Measurements from ENCODE around the gene ARHGEF39.

The ARHGEF39 gene

DNA sequence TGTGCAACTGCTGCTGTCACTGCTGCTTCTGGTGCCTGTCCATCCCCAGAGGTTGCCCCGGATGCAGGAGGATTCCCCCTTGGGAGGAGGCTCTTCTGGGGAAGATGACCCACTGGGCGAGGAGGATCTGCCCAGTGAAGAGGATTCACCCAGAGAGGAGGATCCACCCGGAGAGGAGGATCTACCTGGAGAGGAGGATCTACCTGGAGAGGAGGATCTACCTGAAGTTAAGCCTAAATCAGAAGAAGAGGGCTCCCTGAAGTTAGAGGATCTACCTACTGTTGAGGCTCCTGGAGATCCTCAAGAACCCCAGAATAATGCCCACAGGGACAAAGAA is 9.0 kb upstream of the ARHGEF39 start:
- DNase-seq: no peak

GRCh38 chr9:35673132-35674024 is 8.4 kb upstream of the ARHGEF39 start, which contains the start of gene CA9:
Gene CA9, plus strand, starts transcription at chr9:35673928. Its CDS starts 32 bp downstream, at chr9:35673960.
- DNase-seq: no peak

- DNase-seq: no peak
These were observed 4.5 kb upstream of the ARHGEF39 start for GRCh38 chr9:35669331-35670145.

DNA sequence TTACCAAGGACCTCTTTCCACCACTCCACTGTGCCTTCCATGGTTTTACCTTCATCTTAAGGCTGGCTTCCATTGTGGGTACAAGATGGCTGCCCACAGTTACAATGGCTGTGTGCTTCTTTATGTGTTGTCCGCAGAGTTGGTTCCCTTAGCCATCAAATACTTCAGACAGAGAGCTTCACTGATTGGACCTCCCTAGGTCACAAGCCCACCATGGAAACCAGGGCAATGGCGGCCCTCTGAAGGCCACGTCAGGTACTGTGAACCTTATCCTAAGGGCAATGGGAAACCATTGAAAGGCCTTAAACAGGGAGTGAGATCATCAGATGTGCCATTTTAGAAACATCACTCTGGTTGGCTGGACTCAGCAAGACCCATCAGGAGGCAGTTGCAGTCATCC is 2.9 kb upstream of the ARHGEF39 start:
- DNase-seq: no peak

GRCh38 chr9:35666549-35666948 is 1.6 kb upstream of the ARHGEF39 start:
- DNase-seq: no peak

DNA sequence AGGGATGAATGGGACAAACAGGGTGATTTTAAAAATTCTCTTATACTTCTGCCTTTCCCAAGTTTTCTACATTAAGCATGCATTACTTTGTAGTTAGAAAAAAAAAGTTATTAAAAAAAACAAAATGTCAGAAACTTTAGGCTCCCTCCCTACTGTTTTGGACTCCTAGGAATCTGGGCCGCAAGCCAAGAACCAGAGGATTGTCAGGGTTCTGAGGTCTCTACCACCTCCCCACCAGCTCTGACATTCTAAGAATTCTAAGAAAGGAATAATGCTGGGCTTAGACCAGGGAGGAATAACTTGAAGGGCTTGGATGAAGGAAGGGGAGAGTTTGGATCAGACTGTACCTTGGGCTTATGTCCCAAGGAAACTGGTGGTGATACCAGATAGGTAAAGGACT is 1.1 kb upstream of the ARHGEF39 start:
- no peak for DNase-seq

DNA sequence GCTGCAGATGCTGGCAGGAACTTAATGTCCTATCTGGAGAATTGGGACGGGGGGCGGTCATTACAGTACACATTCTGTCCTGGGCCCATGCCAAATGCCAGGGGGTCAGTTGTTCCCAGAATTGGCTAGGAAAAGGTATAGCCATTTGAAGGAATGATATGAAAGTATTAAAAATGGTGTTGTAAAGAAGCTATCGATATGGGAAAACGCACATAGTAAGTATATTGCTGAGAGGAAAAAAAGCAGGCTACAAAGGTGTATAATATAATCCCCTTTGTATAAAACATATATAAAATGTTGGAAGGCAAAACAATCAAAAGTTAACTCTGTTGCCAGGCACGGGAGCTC is 450 bp upstream of the ARHGEF39 start:
- DNase-seq: no peak

- DNase-seq: no peak
These were observed 2.6 kb downstream of the ARHGEF39 start for GRCh38 chr9:35662437-35662836.

DNA sequence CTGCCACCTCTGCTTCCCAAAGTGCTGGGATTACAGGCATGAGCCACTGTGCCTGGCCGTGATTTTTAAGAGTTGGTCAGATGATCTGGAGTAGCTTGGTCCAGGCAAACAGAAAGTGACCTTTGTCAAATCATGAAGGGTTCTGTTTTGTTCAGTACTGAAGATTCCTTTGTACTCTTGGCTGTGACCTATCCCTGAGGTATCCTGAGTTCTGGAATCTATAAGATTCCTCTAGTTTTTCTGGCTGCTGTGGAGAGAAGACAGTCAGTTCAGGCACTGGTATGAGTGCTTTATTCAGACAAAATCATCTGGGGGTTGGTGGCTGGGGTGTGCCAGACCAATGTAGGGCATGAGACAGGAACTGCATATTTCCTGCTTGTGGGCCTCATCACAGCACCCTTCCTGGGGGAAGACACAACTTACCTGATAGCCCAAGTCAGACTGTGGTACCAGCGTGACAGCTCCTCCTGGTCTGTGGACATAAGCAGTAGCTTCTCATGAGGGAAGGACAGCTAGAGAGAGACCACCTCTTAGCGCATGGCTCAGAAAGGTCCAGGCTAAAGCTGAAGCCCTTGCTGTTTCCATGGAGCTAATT is 3.1 kb downstream of the ARHGEF39 start:
- no peak for DNase-seq

- DNase-seq: no peak
These were observed 4.0 kb downstream of the ARHGEF39 start for GRCh38 chr9:35660966-35661415.

DNA sequence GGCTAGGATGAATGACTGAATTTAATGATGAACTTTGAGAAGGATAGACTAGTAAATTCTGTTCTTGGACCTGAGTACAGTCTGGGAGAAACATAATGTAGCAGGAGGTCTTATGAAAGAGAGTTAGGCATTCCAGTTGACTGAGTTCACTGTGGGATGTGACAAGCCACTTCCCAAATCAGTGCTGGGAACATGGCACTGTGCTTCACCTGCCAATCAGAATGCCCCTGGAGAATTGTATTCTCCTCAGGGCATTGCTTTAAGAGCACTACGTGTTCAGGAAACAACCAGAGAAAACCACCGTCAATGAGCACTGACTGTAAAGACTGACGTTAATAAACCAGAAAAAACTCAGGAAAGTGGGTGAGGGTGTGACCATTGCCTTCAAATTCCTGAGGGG is 5.7 kb downstream of the ARHGEF39 start:
- DNase-seq: no peak

DNA sequence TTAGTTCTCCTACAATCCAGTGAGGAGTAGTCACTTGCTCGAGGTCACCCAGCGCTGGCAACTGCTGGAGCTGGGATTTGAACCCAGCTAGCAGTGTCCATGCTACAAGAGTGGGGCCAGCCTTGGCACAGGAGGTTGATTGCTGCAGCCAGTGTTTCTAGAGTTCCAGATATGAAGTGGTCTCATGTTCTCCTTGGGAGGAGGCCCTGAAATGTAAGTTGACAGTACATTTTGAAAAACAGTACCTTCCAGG is 6.1 kb downstream of the ARHGEF39 start:
- peak; percentile 50 to 58 (median 55) for DNase-seq

DNA sequence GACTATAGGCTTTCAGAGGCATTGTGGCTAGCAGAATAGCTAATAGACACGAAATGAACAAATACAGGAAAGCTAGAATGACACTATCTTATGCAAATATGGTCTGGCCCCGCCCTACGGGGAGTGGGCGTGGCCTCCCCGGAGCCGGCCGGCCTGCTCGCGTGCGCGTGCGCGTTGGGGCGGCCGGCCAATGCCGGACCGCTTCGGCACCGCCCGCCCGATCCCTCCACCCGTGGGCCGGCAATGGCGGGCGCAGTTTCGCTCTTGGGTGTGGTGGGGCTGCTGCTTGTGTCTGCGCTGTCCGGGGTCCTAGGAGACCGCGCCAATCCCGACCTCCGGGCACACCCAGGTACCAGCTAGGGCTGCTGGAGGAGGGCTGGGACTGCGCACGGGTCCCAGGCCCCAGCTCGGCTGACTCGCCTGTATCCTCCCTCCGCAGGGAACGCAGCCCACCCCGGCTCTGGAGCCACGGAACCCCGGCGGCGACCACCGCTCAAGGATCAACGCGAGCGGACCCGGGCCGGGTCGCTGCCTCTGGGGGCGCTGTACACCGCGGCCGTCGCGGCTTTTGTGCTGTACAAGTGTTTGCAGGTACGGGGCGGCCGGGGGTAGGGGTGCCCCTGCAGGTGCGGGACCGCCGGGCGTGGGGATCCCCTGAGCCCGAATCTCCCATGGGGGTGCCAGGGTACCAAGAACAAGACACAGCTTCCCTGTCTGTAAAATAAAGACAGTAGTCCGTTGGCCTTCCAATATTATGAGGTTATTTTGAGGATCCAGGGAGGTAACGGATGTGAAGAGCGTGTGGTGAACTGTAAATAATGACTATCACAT is 6.6 kb downstream of the ARHGEF39 start, which contains the start of gene CCDC107:
Gene CCDC107 (plus strand): TSS at position 156 of the 831 bp plus-strand sequence. CDS start 88 bp downstream, at position 244.
- DNase-seq: peak; percentile 94 to 98 (median 96)

DNA sequence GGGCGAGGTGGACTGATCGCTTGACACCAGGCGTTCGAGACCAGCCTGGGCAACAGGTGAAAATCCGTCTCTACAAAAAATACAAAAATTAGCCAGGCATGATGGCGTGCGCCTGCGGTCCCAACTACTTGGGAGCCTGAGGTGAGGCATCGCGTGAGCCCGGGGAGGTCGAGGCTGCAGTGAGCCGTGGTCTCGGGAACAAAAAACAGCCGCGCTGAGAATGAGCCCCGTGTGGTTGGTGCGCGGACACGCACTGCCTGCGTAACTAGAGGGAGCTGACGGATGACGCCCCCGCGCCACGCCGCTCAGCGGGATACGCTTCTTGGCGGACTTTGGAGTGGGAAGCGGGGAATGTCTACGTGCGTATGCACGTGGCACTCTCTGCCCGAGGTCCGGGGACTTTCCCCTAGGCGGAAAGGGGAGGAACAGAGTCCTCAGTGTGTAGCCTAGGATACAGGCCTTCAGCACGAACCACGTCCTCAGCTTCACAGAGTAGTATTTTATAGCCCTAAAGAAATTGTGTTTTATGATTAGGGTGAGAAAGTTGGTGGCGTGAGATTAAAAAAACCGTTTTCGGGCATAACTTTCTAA is 7.4 kb downstream of the ARHGEF39 start, which contains the start of gene RMRP:
Gene RMRP (minus strand): TSS at position 474 of the 591 bp plus-strand sequence.
- DNase-seq: peak; percentile 99 to 100 (median 100)

DNA sequence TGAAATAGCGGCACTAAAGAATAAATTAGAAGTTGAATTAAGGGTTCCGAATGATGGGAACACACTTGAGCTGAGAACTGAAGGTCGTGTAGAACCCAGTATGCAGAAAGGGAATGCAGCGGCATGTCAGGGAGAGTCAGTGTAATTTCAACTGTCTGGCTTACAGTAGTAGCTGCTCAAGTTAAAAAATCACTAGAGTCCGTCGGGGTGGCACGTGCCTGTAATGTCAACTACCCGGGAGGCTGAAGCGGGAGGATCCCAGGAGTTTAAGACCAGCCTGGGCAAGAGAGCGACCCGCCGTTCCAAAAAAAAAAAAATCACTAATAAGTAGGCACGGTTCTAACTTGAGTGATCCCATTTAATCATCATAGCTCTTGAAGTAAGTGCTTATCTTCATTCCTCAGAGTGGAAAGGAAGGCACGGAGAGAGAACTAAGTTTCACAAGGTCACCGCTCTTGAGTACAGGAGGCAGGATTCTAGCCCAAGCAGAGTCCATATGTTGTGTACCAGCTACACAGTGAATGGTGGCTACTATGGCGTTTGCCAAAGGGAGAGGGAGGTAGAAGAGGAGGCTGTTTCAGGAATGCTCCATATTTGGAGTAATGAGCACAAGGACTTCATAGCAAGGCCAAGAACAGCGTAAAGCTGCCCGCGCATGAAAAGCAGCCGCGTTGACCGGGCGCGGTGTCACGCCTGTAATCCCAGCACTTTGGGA is 8.0 kb downstream of the ARHGEF39 start:
- DNase-seq: peak in 2 of 4 experiments; percentile 31 to 35

DNA sequence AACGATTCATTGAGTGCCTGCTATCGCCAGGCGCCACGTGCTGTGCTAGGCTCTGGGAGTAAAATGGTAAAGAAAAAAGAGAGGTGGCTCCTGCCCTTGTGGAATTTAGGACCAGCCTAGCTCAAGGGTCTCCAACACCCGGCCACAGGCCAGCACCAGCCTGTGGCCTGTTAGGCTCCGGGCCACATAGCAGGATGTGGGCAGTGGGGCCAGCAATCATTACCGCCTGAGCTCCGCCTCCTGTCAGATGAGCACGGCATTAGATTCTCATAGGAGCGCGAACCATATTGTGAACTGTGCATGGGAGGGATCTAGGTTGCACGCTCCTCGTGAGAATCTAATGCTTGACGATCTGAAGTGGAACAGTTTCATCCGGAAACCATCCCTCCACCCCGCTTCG is 8.6 kb downstream of the ARHGEF39 start:
- DNase-seq: no peak

- peak in 1 of 4 experiments; percentile 2 for DNase-seq
These were observed 11.4 kb downstream of the ARHGEF39 start for GRCh38 chr9:35653611-35654010.

- DNase-seq: peak in 1 of 4 experiments; percentile 27
These were observed 12.2 kb downstream of the ARHGEF39 start for GRCh38 chr9:35652829-35653209.

DNA sequence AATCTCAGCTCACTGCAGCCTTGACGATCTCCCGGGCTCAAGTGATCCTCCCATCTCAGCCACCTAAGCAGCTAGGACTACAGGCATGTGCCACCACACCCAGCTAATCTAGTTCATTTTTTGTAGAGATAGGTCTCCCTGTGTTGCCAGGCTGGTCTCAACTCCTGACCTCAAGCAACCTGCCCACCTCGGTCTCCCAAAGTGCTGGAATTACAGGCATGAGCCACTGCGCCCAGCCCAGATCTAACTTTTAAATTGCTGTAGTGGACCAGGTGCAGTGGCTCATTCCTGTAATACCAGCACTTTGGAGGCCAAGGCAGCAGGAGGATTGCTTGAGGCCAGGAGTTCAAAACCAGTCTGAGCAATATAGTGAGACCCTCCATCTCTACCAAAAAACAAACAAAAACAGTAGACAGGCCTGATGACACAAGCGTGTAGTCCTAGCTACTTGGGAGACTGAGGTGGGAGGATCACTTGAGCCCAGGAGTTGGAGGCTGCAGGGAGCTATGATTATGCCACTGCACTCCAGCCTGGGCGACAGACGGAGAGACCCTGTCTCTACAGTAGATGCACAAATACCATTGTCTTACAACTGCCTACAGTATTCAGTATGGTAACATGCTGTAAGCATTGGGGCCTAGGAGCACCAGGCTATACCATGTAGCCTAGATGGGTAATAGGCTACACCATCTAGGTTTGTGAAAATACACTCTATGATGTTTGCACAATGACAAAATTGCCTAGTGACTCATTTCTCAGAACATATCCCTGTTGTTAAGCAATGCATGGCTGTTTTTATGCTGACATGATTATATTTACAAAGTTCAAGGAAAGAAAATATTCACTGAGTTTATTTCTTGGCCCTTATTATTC is 12.8 kb downstream of the ARHGEF39 start:
- peak; percentile 60 to 91 (median 76) for DNase-seq
